ENCODE measurements around the gene DOCK2.

Gene DOCK2

DNA sequence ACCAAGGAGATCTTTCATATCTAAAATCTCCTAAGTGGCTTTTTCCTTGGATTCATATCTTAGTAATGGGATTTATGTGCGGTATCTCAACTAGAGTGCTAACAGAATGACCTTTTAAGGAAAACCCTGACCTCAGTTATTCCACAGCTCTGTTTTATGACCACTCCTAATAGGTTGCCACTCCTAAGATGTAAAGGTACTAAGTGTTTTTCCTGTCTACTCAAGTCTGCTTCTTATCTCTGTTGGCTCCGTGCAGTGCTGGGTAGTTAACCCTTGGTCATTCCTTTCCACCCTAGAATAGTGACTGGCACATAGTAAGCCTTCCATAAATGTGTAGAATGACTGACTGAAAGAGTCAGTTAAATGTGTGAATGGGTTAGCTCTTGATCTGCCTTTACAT, 161.4 kb downstream of the DOCK2 start:
- Histone ChIP-seq H3K27ac (ENCODE audit: extremely low read depth, low read depth, low read length) (no peak overlapping the region), H3K36me3 (ENCODE audit: control insufficient read depth in 2 of 2, insufficient read depth in 1 of 2, low read length in 2 of 2) (no peaks in the 10 kb centered on the region), H3K4me3 (ENCODE audit: low read depth, low read length) (no peak overlapping the region), H3K4me1 (ENCODE audit: control insufficient read depth, insufficient read depth, low read length) (no peaks in the 10 kb centered on the region), H3K9me3 (ENCODE audit: control insufficient read depth, insufficient read depth, low read depth, low read length) (no peaks in the 10 kb centered on the region)
- CTCF ChIA-PET = interaction anchor here (1.2 to 1.7 kb wide), 3 partner anchors 10 to 273 kb away, joined by 3 to 4 read pairs (median 4); no protein-coding TSS in a partner anchor
- POLR2A ChIA-PET = no interaction called here
- no peak for TF ChIP-seq ZNF585B (tag by site-specific recombination; IDR thresholded peaks at IDR 0.05)
- 0 out of 2 replicates have a peak, but pooled peaks have one; percentile 43 for TF ChIP-seq ZSCAN30 (tag by site-specific recombination; IDR thresholded peaks at IDR 0.05)
- no peak for TF ChIP-seq ZNF19 (tag by site-specific recombination; IDR thresholded peaks at IDR 0.05; ENCODE audit: low read depth)
- TF ChIP-seq TCF7L2 (IDR thresholded peaks at IDR 0.05; ENCODE audit: borderline replicate concordance, low read depth, low read length) = peak; percentile 76
- 0 out of 2 replicates have a peak, but pooled peaks have one; percentile 32 for TF ChIP-seq ZNF843 (tag by site-specific recombination; IDR thresholded peaks at IDR 0.05)
- peak; percentile 37; the same call in 1 of the 2 replicates for TF ChIP-seq OSR2 (tag by site-specific recombination; IDR thresholded peaks at IDR 0.05)
- no peak for TF ChIP-seq GFI1B (tag by site-specific recombination; IDR thresholded peaks at IDR 0.05)
- TF ChIP-seq HOXA7 (CRISPR knock-in tag; IDR thresholded peaks at IDR 0.05; ENCODE audit: borderline replicate concordance) = no peak
- TF ChIP-seq FEZF1 (tag by site-specific recombination; IDR thresholded peaks at IDR 0.05) = peak; percentile 28; the same call in 1 of the 2 replicates
- no peak for TF ChIP-seq ZNF791 (tag by site-specific recombination; IDR thresholded peaks at IDR 0.05)
- TF ChIP-seq ZNF785 (tag by site-specific recombination; IDR thresholded peaks at IDR 0.05) = no peak
- TF ChIP-seq ZNF510 (tag by site-specific recombination; IDR thresholded peaks at IDR 0.05; ENCODE audit: insufficient replicate concordance) = no peak
- TF ChIP-seq, protein P1, sequence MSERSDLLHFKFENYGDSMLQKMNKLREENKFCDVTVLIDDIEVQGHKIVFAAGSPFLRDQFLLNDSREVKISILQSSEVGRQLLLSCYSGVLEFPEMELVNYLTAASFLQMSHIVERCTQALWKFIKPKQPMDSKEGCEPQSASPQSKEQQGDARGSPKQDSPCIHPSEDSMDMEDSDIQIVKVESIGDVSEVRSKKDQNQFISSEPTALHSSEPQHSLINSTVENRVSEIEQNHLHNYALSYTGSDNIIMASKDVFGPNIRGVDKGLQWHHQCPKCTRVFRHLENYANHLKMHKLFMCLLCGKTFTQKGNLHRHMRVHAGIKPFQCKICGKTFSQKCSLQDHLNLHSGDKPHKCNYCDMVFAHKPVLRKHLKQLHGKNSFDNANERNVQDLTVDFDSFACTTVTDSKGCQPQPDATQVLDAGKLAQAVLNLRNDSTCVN (tag by site-specific recombination; optimal IDR thresholded peaks at IDR 0.05) = no peak
- no peak for TF ChIP-seq ZNF571 (tag by site-specific recombination; IDR thresholded peaks at IDR 0.05)
- peak; percentile 68 for TF ChIP-seq KLF1 (tag by site-specific recombination; IDR thresholded peaks at IDR 0.05)
- no peak for TF ChIP-seq SCRT2 (tag by site-specific recombination; IDR thresholded peaks at IDR 0.05)
- 0 out of 2 replicates have a peak, but pooled peaks have one; percentile 17 for TF ChIP-seq ZXDB (tag by site-specific recombination; IDR thresholded peaks at IDR 0.05)
- TF ChIP-seq KLF17 (tag by site-specific recombination; IDR thresholded peaks at IDR 0.05) = peak; percentile 90

DNA sequence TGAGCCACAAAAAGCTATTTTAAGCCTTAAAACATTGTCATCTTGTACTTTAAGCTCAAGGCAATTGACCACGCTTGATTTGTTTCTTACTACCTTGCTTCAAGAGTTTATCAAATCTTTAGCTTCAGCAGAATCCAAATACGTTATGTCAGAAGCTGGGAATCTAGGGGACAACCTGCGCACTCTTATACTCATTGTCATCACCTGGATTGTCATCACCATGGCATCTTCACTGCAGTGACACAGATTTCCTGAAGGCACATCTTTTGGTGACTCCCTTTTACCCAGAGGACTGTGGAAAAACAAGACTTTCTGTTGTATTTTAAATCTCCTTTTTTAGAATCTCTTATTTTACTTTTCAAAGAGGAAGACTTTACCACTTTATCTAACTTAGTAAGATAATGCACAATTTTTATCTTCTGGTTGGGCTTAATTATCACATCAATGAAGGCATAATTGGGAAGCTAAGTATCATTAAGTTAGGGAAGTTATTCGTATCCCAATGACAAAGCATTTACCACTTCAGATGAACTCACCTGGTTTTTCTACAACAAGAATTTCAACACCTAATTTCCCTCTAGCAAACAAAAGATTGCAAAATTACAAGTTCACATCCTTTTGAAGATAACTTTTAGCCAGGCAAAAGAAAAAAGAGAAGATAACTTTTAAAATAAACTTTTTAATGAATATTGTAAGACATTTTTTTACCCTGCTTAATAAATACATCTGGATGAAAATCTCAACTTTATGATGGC, 162.0 kb downstream of the DOCK2 start:
- H3K36me3 ChIP-seq (ENCODE audit: control insufficient read depth in 2 of 2, insufficient read depth in 1 of 2, low read length in 2 of 2) = no peaks in the 10 kb centered on the region
- no peak overlapping the region for H3K4me3 ChIP-seq (ENCODE audit: low read depth, low read length)
- no peaks in the 10 kb centered on the region for H3K9me3 ChIP-seq (ENCODE audit: control insufficient read depth, insufficient read depth, low read depth, low read length)
- no peak overlapping the region for H3K27ac ChIP-seq (ENCODE audit: extremely low read depth, low read depth, low read length)
- CTCF ChIA-PET = interaction anchor here (1.2 to 1.7 kb wide), 3 partner anchors 11 to 272 kb away, joined by 3 to 4 read pairs (median 4); no protein-coding TSS in a partner anchor
- POLR2A ChIA-PET = no interaction called here
- H3K4me1 ChIP-seq (ENCODE audit: control insufficient read depth, insufficient read depth, low read length) = no peaks in the 10 kb centered on the region
- no peak for TF ChIP-seq ZNF416 (tag by site-specific recombination; IDR thresholded peaks at IDR 0.05)
- no peak for TF ChIP-seq ZNF658 (tag by site-specific recombination; IDR thresholded peaks at IDR 0.05)
- TF ChIP-seq ZNF138 (tag by site-specific recombination; IDR thresholded peaks at IDR 0.05; ENCODE audit: borderline replicate concordance) = no peak
- no peak for TF ChIP-seq ZNF394 (tag by site-specific recombination; IDR thresholded peaks at IDR 0.05; ENCODE audit: borderline replicate concordance)
- TF ChIP-seq ZFP37 (tag by site-specific recombination; IDR thresholded peaks at IDR 0.05) = no peak
- TF ChIP-seq ZNF776 (tag by site-specific recombination; IDR thresholded peaks at IDR 0.05; ENCODE audit: borderline replicate concordance) = no peak
- TF ChIP-seq, protein P2, sequence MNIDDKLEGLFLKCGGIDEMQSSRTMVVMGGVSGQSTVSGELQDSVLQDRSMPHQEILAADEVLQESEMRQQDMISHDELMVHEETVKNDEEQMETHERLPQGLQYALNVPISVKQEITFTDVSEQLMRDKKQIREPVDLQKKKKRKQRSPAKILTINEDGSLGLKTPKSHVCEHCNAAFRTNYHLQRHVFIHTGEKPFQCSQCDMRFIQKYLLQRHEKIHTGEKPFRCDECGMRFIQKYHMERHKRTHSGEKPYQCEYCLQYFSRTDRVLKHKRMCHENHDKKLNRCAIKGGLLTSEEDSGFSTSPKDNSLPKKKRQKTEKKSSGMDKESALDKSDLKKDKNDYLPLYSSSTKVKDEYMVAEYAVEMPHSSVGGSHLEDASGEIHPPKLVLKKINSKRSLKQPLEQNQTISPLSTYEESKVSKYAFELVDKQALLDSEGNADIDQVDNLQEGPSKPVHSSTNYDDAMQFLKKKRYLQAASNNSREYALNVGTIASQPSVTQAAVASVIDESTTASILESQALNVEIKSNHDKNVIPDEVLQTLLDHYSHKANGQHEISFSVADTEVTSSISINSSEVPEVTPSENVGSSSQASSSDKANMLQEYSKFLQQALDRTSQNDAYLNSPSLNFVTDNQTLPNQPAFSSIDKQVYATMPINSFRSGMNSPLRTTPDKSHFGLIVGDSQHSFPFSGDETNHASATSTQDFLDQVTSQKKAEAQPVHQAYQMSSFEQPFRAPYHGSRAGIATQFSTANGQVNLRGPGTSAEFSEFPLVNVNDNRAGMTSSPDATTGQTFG (tag by site-specific recombination; IDR thresholded peaks at IDR 0.05; ENCODE audit: borderline replicate concordance) = no peak
- TF ChIP-seq OVOL3 (tag by site-specific recombination; IDR thresholded peaks at IDR 0.05) = no peak
- TF ChIP-seq, protein P1 (tag by site-specific recombination; optimal IDR thresholded peaks at IDR 0.05) = no peak
- no peak for TF ChIP-seq ZEB2 (tag by site-specific recombination; IDR thresholded peaks at IDR 0.05)
- no peak for TF ChIP-seq ZIC2 (tag by site-specific recombination; IDR thresholded peaks at IDR 0.05)

Measured in HEK293 (cell line).